HG03159 (cell line): ENCODE results near the gene UQCRC1.

Experiments used
- ATAC-seq: cut with Tn5 transposase; IDR thresholded peaks from one replicate; pipeline ENCODE4 v1.9.1; 2021; ENCODE audit warnings: mild to moderate bottlenecking, moderate library complexity; ENCODE audit not compliant: unreplicated experiment

Gene UQCRC1

DNA sequence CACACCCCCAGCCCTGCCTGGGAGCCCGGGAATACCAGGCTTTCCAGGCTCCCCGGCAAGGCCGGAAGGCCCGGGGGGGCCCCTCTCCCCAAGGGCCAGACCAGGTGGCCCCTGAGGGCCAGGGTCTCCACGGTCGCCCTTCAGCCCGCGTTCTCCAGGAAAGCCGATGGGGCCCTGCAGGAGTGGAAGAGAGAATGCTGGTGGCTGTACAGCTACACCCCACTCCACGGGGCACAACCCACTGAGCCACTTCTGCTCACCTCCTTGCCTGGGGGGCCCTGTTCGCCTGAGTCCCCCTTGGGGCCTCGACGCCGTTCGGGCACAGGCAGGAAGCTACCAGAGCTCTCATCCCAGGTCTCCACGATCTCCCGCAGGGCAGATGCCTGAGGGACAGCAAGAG, 34.1 kb downstream of the UQCRC1 start:
- ATAC-seq, result no peak

DNA sequence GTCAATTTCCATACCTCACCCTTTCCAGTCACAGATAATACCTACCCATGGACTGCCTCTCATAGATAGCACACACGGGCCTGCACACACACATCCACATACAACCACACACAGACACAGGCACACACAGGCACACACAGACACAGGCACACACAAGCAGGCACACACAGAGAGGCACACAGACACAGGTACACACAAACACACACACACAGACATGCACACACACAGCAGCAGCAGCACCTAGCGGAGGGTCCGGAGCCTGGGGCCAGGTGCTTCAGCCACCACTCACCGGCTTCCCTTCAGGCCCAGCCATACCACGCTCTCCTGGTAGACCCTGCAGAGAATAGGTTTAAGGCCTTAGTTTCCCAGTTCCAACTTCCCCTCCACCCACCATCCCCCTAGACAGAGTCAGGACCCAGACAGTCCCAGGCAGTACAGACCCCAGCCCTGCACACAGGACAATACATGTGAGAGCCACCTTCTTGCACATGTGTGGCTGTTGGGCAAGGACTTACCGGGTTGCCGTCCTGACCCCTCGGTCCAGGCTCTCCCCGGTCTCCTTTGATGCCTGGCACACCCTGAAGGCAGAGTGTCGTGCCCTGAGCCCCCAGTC, 35.4 kb downstream of the UQCRC1 start:
- no peak for ATAC-seq

DNA sequence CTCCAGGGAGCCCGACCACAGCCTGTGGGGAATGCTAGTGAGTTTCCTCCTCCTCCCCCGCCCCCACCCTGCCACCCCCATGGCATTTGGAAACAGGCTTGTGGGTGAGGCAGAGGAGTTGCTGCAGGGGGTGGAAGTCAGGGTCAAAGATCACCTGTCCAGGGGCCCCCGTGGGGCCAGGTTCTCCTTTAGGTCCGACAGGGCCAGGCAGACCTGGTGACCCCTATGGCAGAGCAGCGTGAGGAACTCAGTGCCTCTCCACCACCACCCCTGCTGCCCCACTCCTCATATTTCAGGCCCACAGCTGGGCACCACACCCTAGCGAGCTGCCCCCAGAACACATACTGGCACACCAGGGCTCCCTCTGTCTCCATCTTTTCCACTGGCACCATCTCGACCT, 36.9 kb downstream of the UQCRC1 start:
- no peak for ATAC-seq

DNA sequence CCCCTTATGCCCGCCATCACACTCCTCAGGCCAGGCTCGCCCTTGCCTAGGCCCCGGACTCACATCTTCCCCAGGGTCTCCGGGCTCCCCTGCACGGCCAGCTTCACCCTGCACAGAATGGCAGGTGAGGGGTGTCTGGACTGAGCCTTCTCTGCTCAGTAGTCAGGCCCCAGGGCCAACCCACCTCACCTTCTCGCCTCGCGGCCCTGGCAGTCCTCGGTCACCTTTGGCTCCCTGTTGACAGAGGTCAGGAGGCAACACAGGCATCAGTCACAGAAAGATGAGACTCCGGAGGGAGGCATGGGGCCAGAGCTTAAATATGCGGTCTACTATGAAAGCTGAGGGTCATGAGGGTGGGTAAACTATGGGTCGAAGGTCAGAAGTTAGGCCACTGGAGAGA, 37.5 kb downstream of the UQCRC1 start:
- no peak for ATAC-seq

DNA sequence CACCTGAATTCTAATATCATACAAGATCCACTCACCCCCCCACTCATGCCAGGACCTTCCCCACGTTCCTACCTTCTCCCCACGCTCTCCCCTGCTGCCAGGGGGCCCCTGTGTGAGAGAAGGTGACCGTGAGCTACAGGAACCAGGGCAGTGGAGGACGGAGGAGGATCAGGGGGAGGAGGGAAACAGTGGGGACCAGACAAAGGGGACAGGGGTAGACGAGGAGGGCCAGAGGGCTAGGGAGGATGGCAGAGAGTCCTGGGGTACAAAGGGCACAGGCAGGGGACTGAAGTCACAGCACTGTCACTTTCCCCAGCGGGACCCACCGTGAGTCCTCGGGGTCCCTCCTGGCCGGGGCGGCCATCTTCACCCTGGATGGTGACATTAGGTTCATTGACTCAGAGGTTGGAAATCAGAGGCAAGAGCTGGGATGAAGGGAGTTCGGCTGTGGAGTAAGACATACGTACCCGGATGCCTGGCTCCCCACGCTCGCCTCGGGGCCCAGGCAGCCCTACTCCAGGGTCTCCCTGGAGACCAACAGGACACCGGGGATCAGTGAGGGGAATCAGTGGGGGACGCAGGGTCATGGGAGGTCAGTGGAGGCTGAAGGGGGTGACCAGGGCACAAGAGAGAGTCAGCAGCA, 39.5 kb downstream of the UQCRC1 start:
- ATAC-seq, result no peak

DNA sequence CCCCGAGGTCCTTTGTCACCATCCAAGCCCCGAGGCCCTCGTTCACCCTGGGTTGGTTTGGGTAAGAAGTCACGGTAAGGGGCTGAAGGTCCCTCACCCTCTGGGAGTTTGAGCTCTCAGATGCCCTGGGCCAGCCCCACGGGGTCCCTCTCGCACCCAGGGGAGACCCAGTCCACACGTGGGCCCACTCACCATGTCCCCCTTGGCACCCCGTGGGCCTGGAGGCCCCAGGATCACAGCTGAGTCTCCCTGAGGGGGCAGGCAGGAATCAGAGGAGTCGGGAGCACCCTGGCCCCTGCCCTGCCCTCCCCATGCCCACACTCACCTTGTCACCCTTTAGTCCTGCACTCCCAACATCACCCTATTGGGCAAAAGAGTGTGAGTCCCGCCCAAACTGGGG, 40.0 kb downstream of the UQCRC1 start:
- no peak for ATAC-seq

DNA sequence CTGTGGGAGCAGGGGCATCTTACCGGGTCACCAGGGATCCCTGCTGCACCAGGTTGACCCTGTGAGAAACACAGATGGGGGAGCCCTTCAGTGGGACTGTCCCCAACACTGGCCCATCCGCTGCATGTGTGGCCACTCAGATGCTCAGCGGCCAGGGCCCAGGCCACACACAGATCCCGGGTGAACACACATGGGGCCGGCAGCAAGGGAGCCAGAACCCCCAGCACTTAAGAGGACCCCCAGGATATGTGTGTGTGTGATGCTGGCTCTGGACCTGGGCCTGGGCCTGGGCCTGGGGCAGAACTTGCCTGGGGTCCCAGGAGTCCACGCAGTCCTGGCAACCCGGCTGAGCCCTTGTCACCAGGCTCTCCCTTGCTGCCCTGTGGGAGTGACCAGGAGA, 41.0 kb downstream of the UQCRC1 start:
- no peak for ATAC-seq

DNA sequence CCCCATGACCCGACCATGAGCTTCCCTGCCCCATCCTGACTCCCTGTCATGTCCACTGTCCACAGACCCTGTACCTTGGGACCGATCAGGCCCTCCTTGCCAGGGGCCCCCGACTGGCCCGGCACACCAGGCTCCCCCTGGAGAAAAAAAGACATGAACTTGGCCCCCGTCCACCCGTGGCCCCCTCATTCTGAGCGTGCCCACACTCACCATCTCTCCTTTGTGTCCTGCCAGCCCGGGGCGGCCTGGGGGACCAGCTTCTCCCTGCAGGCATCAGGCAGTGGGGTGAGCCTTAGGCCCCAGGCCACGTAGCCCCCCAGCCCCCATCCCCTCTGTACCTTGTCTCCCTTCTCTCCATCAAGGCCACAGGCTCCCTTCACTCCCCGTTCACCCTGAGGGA, 41.9 kb downstream of the UQCRC1 start:
- no peak for ATAC-seq

DNA sequence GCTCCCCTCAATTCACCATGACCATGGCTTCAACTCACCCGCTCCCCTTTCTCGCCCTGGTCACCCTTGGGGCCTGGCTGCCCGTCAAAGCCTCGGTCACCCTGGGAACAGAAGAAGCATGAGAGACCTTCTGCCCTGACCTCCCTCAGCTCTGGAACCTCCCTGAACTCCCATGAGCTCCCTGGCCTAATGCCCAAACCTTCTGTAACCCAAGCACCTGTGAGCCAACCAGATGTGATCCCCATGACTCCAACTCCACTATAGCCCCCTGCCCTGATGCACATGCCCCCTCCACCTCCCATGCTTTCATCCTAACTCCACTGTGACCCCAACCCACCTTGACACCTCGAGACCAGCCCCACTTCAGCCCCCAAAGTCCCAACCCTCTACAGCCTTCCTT, 42.4 kb downstream of the UQCRC1 start:
- ATAC-seq, result no peak

DNA sequence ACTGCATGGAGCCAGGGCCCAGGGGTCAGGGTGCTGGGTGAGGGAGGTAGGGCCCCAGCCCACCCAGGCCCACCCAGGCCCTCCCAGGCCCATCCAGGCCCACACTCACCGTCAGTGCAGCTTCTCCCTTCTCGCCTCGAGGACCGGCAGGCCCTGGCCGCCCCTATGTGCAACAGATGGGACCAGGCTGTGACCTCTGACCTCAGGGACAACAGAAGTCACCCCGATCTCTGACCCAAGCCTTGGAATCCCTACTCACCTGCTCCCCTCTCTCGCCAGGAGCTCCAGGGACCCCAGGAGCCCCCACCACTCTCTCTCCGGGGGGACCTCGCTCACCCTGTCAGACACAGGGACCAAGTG, 43.1 kb downstream of the UQCRC1 start:
- ATAC-seq, result no peak

DNA sequence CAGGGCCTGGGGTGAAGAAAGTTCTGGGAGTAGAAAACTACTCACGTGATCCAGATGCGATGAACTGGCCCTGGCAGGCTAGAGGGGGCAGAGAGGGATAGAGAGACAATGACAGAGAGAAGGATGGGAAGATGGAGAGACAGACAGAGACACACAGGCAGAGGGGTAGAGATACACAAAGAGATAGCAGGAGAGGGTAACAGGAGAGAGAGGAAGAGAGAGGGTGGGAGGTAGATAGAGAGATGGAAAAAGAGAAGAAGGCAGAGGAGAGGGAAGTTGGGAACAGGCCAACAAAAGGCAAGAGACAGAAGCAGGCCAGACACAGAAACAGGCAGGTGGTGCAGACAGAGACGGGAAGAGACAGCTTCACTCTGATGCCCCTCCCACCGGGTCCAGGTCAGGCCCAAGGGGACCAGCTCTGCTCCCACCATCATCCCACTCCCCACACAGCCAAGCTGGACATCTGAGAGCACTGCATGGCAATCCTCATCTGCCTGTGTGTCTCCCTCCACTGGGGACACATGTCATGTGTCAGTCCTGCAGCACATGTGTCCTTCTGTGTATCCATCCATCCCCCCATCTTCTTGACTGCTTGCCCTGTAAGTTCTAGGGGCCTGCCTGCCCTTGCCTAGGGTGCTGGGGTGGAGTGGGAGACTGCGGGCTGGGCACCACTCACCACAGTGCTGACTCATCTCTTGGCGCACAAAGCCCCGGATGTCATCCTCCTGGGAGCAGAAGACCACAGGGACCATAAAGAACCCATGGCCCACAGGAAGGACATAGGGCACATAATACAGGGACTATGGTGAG, 43.6 kb downstream of the UQCRC1 start:
- ATAC-seq, result no peak

DNA sequence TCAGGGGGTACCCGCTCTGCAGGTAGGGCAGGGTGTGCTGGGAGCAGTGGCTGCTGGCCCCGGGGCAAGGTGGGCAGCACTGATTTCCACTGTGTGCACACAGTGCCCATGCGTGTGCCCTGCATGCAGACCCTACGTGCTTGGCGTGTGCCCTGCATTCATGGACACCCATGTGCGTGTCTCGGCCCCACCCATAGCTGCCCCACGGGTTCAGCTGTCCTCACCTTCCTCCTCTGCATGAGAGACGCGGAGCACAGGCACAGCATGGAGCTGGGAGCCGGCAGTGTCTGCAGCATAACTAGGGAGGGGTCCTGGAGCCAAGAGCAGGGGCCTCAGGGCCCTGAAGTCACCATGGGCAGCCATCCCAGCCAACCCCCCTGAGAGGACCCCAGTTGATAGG, 44.3 kb downstream of the UQCRC1 start:
- ATAC-seq, result no peak

DNA sequence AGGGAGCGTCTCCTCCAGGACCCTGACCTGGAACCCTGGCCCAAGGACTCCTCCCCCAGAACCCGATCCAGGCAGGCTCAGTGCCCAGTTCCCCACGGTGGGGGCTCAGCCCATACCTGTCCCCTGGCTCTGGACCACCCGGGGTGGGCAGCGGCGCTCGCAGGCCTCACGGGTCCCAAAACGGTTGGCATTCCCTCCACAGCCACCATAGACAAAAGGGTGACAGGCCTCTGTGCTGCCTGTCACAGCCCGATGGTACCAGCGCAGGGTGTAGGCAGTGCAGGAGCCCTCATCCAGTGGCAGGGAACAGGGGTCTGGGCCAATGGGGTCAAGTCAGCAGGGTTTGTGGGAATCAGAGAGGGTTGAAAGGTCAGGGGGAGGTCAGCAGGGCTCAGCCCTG, 44.8 kb downstream of the UQCRC1 start:
- ATAC-seq, result no peak

DNA sequence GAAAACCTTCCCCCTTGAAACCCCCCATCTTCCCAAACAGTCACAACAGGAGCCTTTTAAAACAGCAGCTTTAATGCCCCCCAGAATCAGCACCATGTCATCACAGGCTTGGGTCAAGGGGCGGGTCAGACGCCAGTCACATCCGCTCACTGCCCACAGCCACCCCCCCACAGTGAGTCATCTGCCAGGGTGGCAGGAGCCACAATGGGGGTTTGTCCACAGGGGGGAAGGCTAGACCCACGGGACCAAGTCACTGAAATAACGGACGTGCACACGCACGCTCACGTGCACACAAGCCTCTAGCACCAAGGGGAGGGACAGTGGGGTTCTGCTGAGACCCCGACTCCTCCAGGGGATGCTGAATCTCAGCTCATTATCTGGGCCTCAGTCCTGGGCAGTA, 45.4 kb downstream of the UQCRC1 start:
- no peak for ATAC-seq

DNA sequence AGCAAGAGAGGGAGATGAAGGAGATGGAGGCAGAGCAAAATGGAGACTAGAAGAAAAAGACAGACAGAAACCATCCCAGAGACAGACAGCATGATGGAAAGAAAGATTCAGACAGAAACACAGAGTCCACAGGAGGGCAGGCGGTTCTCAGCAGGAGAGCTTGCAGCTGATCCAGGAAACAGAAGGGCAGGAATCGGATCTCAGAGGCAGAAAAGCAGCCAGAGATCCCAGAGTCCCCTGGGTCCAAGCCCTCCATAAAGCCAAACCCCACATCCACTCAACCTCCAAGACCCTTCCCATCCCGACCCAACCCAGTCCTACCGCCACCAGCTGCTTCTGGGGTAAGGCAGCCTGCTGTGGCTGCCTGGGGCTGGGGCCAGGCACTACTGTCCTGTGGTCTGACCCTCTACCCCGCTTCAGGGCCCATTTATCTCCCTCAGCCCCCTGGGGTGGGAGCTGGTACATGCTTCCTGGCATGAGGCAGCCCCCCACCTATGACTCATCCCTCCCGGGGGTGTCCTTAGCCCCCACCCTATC, 46.0 kb downstream of the UQCRC1 start, which contains the start of gene UCN2:
TSS of gene UCN2 (minus strand) at position 400 of the 537 bp plus-strand sequence. CDS start 657 bp downstream, outside the sequence.
- ATAC-seq, result no peak

DNA sequence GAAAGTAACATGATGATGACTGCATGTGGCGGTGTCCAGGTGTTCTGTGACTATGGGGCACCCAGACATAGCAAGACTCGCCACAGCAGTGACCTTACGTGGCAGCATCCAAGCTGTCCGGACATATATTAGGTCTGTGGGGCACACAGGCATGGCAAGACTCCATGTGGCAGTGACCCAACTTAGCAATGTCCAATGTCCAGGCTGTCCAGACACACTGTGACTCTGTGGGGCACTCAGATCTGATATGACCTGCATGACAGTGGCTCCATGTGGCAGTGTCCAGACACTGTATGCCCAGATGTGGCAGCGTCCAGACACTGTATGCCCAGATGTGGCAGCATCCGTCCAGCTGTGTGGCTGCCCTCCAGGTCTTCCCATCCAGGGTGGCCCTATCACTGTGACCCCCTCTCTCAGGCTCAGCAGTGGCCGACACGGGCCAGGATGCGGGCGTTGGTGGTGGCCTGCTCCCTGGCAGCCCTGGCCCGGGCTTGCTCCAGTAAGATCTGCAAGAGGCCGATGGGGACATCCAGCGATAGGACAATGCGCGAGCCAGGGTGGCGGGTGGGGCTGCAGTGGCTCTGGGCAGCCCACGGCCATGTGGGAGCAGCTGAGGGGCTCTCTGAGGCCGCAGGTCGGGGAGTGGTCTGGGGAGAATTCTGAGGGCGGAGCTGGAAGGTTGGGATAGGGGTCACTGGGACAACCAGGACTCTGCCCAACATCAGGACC, 46.9 kb downstream of the UQCRC1 start:
- ATAC-seq, result no peak

DNA sequence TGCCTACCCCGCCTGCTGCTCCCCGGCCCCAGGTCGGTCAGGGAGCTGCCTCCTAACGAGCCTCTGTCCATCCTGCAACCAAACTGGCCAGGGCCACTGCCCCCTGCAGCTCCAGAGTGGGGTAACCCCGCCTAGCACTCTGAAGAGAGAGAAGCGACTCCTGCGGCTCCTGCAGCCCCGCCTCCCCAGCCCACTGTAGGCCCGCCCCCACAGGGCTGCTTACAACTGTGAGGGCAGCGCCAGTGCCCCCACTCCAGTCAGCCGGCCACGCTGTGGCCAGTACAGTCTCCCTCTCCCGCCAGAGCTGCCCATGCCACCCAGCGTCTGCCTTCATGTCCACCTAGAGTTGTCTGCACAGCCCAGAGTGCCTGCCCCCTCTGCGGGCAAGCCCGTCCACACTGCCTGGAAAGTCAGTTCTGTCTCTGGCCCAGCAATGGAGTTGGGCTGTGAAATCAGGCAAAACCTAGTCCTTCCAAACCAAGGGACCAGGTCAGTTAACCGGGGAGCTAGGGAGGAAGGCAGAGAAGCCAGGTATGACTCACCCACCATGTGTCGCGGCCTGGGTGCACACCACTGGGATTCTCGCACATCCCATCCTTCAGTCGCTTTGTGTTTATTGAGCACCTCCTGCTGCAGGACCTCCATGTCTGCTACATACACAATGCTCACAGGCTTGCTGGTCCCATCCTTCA, 48.3 kb downstream of the UQCRC1 start:
- ATAC-seq, result no peak

DNA sequence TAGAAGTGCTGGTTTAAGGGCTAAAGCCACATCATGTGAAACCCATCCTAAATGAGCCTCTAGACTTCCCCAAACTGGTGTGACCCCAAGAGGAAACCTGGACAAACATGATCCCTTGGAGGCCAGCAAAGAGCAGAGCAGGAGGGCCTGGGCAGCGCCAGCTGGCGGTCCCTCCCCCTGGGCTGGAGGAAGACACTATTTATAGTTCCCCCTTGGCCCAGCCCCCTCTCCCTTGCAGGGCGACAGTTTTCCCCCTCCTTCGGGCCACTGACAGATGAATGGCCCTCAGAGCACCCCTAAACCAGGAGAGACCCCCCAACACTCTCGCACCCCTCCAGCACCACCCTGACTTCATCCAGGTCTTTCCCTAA, 48.8 kb downstream of the UQCRC1 start:
- ATAC-seq, result no peak

DNA sequence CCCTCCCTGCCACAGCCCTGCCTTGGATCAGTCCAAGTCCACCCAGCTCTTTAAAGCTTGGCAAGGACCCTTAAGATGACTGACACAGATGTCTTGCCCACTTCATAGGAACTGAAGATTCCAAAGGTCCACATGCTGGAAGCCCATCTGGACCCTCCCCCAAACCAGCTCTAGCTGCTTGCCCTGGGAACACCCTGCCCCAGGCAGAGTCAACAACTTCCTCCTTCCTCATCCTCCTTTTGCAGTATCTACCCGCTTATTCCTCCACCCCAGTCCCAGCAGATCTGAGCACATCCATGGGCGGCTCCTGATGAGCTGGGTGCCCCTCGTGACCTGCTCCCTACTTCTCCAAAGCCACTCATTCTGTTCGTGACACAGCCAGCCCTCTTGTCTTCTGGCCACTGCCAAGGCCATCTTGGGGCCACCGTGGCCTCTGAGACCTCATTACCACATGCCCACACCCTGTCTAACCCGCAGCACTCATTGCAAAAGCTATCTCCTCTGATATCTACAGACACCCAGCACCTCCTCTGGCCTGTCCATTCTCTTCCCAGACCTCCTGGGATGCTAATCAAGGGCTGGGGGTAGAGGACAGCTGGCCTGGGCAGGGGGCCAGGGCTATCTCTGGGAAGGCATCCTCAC, 50.8 kb downstream of the UQCRC1 start:
- ATAC-seq, result no peak
